ENCODE data around the gene BDP1. TPM values are rescaled to one million over a fixed set of nuclear protein-coding genes. Genes with fewer than 3 reads are reported as not detected.
A peak's percentile ranks its signal among the peaks of the same experiment; 100 is the strongest.

The BDP1 gene
- polyA plus RNA-seq, 2 of the 4 experiments (the other 2 are of a cell fraction), result 8.6 to 27.2 TPM

DNA sequence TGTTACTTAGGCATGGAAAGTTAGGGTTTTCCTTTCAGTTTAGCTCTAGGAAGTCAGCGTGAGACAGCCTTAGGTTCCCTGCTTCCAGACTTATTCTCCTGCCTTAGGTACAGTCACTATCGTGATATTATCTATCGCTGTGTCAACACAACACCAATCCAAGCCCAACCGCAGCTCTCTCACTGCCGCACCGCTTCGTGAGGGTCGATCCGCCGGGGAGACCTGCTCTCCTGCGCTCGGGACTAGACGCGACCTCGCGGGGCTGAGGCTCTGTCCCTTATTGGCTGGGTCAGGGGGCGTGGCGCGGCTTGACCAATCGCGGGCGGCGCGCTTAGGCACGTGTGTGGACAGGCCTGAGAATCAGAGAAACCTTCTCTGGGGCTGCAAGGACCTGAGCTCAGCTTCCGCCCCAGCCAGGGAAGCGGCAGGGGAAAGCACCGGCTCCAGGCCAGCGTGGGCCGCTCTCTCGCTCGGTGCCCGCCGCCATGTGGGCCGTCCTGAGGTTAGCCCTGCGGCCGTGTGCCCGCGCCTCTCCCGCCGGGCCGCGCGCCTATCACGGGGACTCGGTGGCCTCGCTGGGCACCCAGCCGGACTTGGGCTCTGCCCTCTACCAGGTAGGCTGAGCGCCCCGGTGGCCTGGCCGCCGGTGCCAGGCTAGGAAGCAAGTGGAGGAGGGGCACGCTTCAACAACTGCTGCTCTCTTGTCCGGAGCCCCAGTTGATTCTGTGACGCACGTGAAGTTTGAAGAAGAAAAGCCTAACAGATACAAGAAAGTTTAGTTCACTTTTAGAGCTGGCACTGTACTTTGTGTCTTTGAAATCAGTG, 131.7 kb downstream of the BDP1 start, which contains the start of gene MCCC2 (continued):
- TF ChIP-seq EHMT2 (IDR thresholded peaks at IDR 0.05; ENCODE audit: low read depth), result no peak
- no peak for TF ChIP-seq CHD4 (IDR thresholded peaks at IDR 0.05; ENCODE audit: borderline replicate concordance)
- TF ChIP-seq CBX2 (IDR thresholded peaks at IDR 0.05; ENCODE audit: borderline replicate concordance, low read depth), result no peak
- 0 out of 2 replicates have a peak, but pooled peaks have one; percentile 41 for TF ChIP-seq RFX5 (IDR thresholded peaks at IDR 0.05)
- TF ChIP-seq EP300 (IDR thresholded peaks at IDR 0.05), result no peak
- TF ChIP-seq HEYL (CRISPR knock-in tag; IDR thresholded peaks at IDR 0.05), result no peak
- no peak for TF ChIP-seq JUNB (IDR thresholded peaks at IDR 0.05)
- peak; percentile 76 for TF ChIP-seq CHD2 (IDR thresholded peaks at IDR 0.05; ENCODE audit: low read length, partially characterized antibody)
- TF ChIP-seq FOXS1 (CRISPR knock-in tag; IDR thresholded peaks at IDR 0.05), result no peak
- no peak for TF ChIP-seq ZC3H11A (IDR thresholded peaks at IDR 0.05)
- TF ChIP-seq FOSB (CRISPR knock-in tag; IDR thresholded peaks at IDR 0.05), result no peak
- TF ChIP-seq, protein P1, sequence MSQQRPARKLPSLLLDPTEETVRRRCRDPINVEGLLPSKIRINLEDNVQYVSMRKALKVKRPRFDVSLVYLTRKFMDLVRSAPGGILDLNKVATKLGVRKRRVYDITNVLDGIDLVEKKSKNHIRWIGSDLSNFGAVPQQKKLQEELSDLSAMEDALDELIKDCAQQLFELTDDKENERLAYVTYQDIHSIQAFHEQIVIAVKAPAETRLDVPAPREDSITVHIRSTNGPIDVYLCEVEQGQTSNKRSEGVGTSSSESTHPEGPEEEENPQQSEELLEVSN (IDR thresholded peaks at IDR 0.05; ENCODE audit: borderline replicate concordance, low read depth), result peak; percentile 54; the same call in 1 of the 2 replicates
- TF ChIP-seq RAD21 (conservative IDR thresholded peaks at IDR 0.05 in 1 of 2, IDR thresholded peaks at IDR 0.05 in 1 of 2), result no peak
- no peak for TF ChIP-seq TP53 (CRISPR knock-in tag; IDR thresholded peaks at IDR 0.05)
- peak; percentile 72 for TF ChIP-seq MYC (IDR thresholded peaks at IDR 0.05; ENCODE audit: borderline replicate concordance, low read length)
- no peak for TF ChIP-seq SREBF2 (IDR thresholded peaks at IDR 0.05)
- TF ChIP-seq HDAC2 (IDR thresholded peaks at IDR 0.05), result no peak
- TF ChIP-seq NPAS2 (CRISPR knock-in tag; IDR thresholded peaks at IDR 0.05; ENCODE audit: borderline replicate concordance), result no peak
- no peak for TF ChIP-seq RNF2 (IDR thresholded peaks at IDR 0.05; ENCODE audit: borderline replicate concordance, low read depth)
- TF ChIP-seq NFE2L2 (conservative IDR thresholded peaks at IDR 0.05; ENCODE audit: low read length), result no peak
- TF ChIP-seq, protein P2, sequence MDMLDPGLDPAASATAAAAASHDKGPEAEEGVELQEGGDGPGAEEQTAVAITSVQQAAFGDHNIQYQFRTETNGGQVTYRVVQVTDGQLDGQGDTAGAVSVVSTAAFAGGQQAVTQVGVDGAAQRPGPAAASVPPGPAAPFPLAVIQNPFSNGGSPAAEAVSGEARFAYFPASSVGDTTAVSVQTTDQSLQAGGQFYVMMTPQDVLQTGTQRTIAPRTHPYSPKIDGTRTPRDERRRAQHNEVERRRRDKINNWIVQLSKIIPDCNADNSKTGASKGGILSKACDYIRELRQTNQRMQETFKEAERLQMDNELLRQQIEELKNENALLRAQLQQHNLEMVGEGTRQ (IDR thresholded peaks at IDR 0.05), result peak; percentile 96
- TF ChIP-seq ZFP36 (IDR thresholded peaks at IDR 0.05; ENCODE audit: borderline replicate concordance, partially characterized antibody), result no peak
- TF ChIP-seq, protein P3, sequence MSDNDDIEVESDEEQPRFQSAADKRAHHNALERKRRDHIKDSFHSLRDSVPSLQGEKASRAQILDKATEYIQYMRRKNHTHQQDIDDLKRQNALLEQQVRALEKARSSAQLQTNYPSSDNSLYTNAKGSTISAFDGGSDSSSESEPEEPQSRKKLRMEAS (IDR thresholded peaks at IDR 0.05), result peak; percentile 96
- TF ChIP-seq, protein P4, sequence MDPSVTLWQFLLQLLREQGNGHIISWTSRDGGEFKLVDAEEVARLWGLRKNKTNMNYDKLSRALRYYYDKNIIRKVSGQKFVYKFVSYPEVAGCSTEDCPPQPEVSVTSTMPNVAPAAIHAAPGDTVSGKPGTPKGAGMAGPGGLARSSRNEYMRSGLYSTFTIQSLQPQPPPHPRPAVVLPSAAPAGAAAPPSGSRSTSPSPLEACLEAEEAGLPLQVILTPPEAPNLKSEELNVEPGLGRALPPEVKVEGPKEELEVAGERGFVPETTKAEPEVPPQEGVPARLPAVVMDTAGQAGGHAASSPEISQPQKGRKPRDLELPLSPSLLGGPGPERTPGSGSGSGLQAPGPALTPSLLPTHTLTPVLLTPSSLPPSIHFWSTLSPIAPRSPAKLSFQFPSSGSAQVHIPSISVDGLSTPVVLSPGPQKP (IDR thresholded peaks at IDR 0.05; ENCODE audit: low read depth, low read length), result no peak
- no peak for TF ChIP-seq RCOR1 (IDR thresholded peaks at IDR 0.05; ENCODE audit: low read depth, low read length)
- TF ChIP-seq NR3C1 (IDR thresholded peaks at IDR 0.05), result no peak
- TF ChIP-seq POLR2AphosphoS2 (conservative IDR thresholded peaks at IDR 0.05; ENCODE audit: low read length), result no peak

Measured in A549 (cell line).